HCT116 (cell line): ENCODE results near the gene ATAT1. TPM values are rescaled to one million over a fixed set of nuclear protein-coding genes. Genes with fewer than 3 reads are reported as not detected.

Experiments used
- ATAC-seq: fragments of 200-7000 bp; cut with Tn5 transposase; 2 replicates; pipeline ENCODE4 v1.9.1; 2020; ENCODE audit warnings: mild to moderate bottlenecking, moderate library complexity
- BruUV-seq: library from RNA; stranded (reverse); fragments of 400-500 nt; replicated peaks from 2 replicates; lab custom pipeline; 2021; lab: Mats Ljungman, UMichigan
- CTCF ChIA-PET: fragments of 300-600 bp; sonication (Branson Sonifier 250); formaldehyde crosslinking; loops from one replicate; lab custom pipeline; 2021; ENCODE audit warnings: antibody characterized with exemption; lab: Charles Lee
- POLR2A ChIA-PET: fragments of 300-600, 350-600 bp; sonication (Branson Sonifier 250); formaldehyde crosslinking; loops from one replicate; lab custom pipeline; 2021; ENCODE audit warnings: antibody characterized with exemption; lab: Charles Lee
- RAD21 ChIA-PET, 2 experiments: fragments of 300-600 bp; sonication (Branson Sonifier 250); formaldehyde crosslinking; loops; one replicate each; lab custom pipeline; 2023; ENCODE audit warnings: low total read pairs in 2 of 2; ENCODE audit not compliant: uncharacterized antibody in 2 of 2, unreplicated experiment in 2 of 2, low non-redundant PET in 1 of 2; lab: Charles Lee
- DNase-seq: peaks from one replicate; pipeline ENCODE4 v3.0.0-alpha.2; 2010; ENCODE audit warnings: low read depth, low spot score
- H2AFZ ChIP-seq: fragments of 200-600 bp; shearing (Covaris generic), sonication (generic); 2 replicates; pipeline ENCODE4 v1.6.1; 2017; ENCODE audit warnings: low read depth, mixed run types, mixed read lengths, antibody characterized with exemption, low read length; ENCODE audit not compliant: poor library complexity, severe bottlenecking
- H3K27ac ChIP-seq: 2 replicates; pipeline ENCODE4 v1.5.1; 2012; ENCODE audit warnings: low read depth, low read length
- H3K27me3 ChIP-seq: fragments of 200-600 bp; sonication (generic); 2 replicates; pipeline ENCODE4 v1.6.1; 2016; ENCODE audit warnings: mixed run types, low read length, mixed read lengths; ENCODE audit not compliant: insufficient read depth
- H3K36me3 ChIP-seq, 2 experiments: fragments of 200-500 bp in 1 of 2; fragments of 200-600 bp in 1 of 2; sonication (Bioruptor generic) in 1 of 2; sonication (generic) in 1 of 2; 2 replicates each; pipeline versions ENCODE4 v1.5.1 to v1.6.1; 2014 to 2016; ENCODE audit warnings: low read length in 2 of 2, inconsistent platforms in 1 of 2, mixed read lengths in 1 of 2, mixed run types in 1 of 2; ENCODE audit not compliant: insufficient read depth in 2 of 2, control insufficient read depth in 1 of 2
- H3K4me1 ChIP-seq, 2 experiments: fragments of 200-600 bp in 1 of 2; sonication (generic) in 1 of 2; 2 replicates each; pipeline versions ENCODE4 v1.5.1 to v1.6.1; 2012 to 2017; ENCODE audit warnings: low read length in 2 of 2, inconsistent platforms in 1 of 2, mild to moderate bottlenecking in 1 of 2, mixed read lengths in 1 of 2, mixed run types in 1 of 2, moderate library complexity in 1 of 2; ENCODE audit not compliant: insufficient read depth in 2 of 2, control insufficient read depth in 1 of 2
- H3K4me2 ChIP-seq: fragments of 200-600 bp; sonication (generic); 2 replicates; pipeline ENCODE4 v1.6.1; 2017; ENCODE audit warnings: mixed run types, low read length, mixed read lengths
- H3K4me3 ChIP-seq, 2 experiments: fragments of 200-600 bp in 1 of 2; sonication (generic) in 1 of 2; replicated peaks in 1 of 2; 2 replicates each; pipeline ENCODE4 v1.5.1; 2011 to 2016; ENCODE audit warnings: low read length in 2 of 2, control low read depth in 1 of 2, low read depth in 1 of 2, mild to moderate bottlenecking in 1 of 2, mixed read lengths in 1 of 2, mixed run types in 1 of 2
- H3K79me2 ChIP-seq: fragments of 200-600 bp; sonication (generic); 2 replicates; pipeline ENCODE4 v1.6.1; 2017; ENCODE audit warnings: mild to moderate bottlenecking, mixed run types, low read length, moderate library complexity, mixed read lengths; ENCODE audit not compliant: insufficient read depth
- H3K9ac ChIP-seq: fragments of 200-600 bp; sonication (generic); 2 replicates; pipeline ENCODE4 v1.6.1; 2016; ENCODE audit warnings: low read length, mixed read lengths
- H3K9me2 ChIP-seq: fragments of 200-600 bp; sonication (generic), shearing (Covaris generic); 2 replicates; pipeline ENCODE4 v1.6.1; 2017; ENCODE audit warnings: mixed run types, mild to moderate bottlenecking, moderate library complexity; ENCODE audit not compliant: insufficient read depth
- H3K9me3 ChIP-seq, 2 experiments: fragments of 200-500 bp in 1 of 2; fragments of 200-600 bp in 1 of 2; sonication (Bioruptor generic) in 1 of 2; sonication (generic) in 1 of 2; 2 replicates each; pipeline ENCODE4 v1.6.1; 2014 to 2017; ENCODE audit warnings: low read length in 2 of 2, mixed read lengths in 2 of 2, inconsistent platforms in 1 of 2, low read depth in 1 of 2, mild to moderate bottlenecking in 1 of 2, mixed run types in 1 of 2, moderate library complexity in 1 of 2; ENCODE audit not compliant: control insufficient read depth in 1 of 2, insufficient read depth in 1 of 2
- H4K20me1 ChIP-seq: fragments of 200-600 bp; sonication (generic), shearing (Covaris generic); 2 replicates; pipeline ENCODE4 v1.6.1; 2017; ENCODE audit warnings: mixed run types, mild to moderate bottlenecking, moderate library complexity; ENCODE audit not compliant: insufficient read depth
- EGR1 ChIP-seq: IDR thresholded peaks from 2 replicates; pipeline ENCODE4 v1.6.1; 2012; ENCODE audit warnings: low read depth
- EZH2 ChIP-seq: fragments of 200-600 bp; sonication (generic); IDR thresholded peaks from 2 replicates; pipeline ENCODE4 v1.6.1; 2017; ENCODE audit warnings: antibody characterized with exemption, mixed run types
- EZH2phosphoT487 ChIP-seq: fragments of 200-600 bp; IDR thresholded peaks from 2 replicates; pipeline ENCODE4 v1.6.1; 2018; ENCODE audit warnings: antibody characterized with exemption, borderline replicate concordance
- JUND ChIP-seq: IDR thresholded peaks from 2 replicates; pipeline ENCODE4 v1.6.1; 2012
- POLR2A ChIP-seq: IDR thresholded peaks from 2 replicates; pipeline ENCODE4 v1.7.0; 2011; ENCODE audit warnings: borderline replicate concordance; ENCODE audit not compliant: insufficient read depth, insufficient read length; ENCODE audit errors: extremely low read depth
- POLR2AphosphoS5 ChIP-seq: IDR thresholded peaks from 2 replicates; pipeline ENCODE4 v1.6.1; 2011; ENCODE audit warnings: mild to moderate bottlenecking, low read depth, low read length, moderate library complexity
- SIN3A ChIP-seq: IDR thresholded peaks from 2 replicates; pipeline ENCODE4 v1.6.1; 2012; ENCODE audit warnings: low read depth
- SP1 ChIP-seq: IDR thresholded peaks from 2 replicates; pipeline ENCODE4 v1.6.1; 2012; ENCODE audit warnings: low read depth
- TCF7L2 ChIP-seq: IDR thresholded peaks from 2 replicates; pipeline ENCODE4 v1.7.0; 2011; ENCODE audit warnings: borderline replicate concordance, inconsistent platforms; ENCODE audit not compliant: insufficient read depth, insufficient read length; ENCODE audit errors: extremely low read depth
- ZNF274 ChIP-seq: fragments of 200-500 bp; sonication (Bioruptor generic); IDR thresholded peaks from 2 replicates; pipeline ENCODE4 v1.6.1; 2014; ENCODE audit warnings: mild to moderate bottlenecking, low read depth, low read length, inconsistent platforms
- intact Hi-C: fragments of 100-400 bp; cut with micrococcal nuclease; formaldehyde crosslinking; loops from 2 replicates; pipeline ENCODE4 v1.10.0; 2022
- total RNA-seq: library from RNA; stranded (reverse); gene quantifications from one replicate; pipeline ENCODE4 v1.2.1, GENCODE V29; 2021; ENCODE audit not compliant: unreplicated experiment
- TF ChIP-seq, protein P1 (sequence below): IDR thresholded peaks from 2 replicates; pipeline ENCODE4 v1.6.1; 2012
- TF ChIP-seq, protein P2 (sequence below), 3 experiments: fragments of 200-600 bp in 1 of 3; sonication (generic) in 1 of 3; IDR thresholded peaks in 2 of 3; conservative IDR thresholded peaks in 1 of 3; 2 replicates each; pipeline ENCODE4 v1.5.1; 2012 to 2017; ENCODE audit warnings: low read depth in 2 of 3, low read length in 2 of 3, antibody characterized with exemption in 1 of 3, borderline replicate concordance in 1 of 3, control low read depth in 1 of 3, mild to moderate bottlenecking in 1 of 3, mixed read lengths in 1 of 3, mixed run types in 1 of 3, moderate library complexity in 1 of 3; ENCODE audit not compliant: insufficient read depth in 1 of 3

The ATAT1 gene
- total RNA-seq, 1 experiment from 2014 or later, result 19.8 TPM

DNA sequence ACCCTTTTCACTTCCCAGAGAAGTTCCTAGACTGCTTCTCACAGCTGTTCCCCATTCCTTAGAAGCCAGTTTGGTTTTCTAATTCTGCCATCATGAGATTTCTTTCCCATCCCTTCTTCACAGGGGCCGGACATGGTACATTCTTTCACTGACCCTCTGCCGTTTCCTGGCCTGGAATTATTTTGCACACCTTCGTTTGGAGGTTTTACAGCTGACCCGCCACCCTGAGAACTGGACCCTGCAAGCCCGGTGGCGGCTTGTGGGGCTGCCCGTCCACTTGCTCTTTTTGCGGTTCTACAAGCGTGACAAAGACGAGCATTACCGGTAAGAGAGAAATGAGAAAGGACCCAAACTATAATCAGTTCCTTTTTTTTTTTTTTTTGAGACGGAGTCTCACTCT, 24.5 kb downstream of the ATAT1 start:
- H3K4me1 ChIP-seq, result peaks cover 5 to 12% of the 10 kb centered on the region in 2 experiments
- no peaks in the 10 kb centered on the region for H4K20me1 ChIP-seq
- TF ChIP-seq EGR1 (no peak), SP1 (no peak), POLR2AphosphoS5 (0 out of 2 replicates have a peak, but pooled peaks have one; percentile 8)
- TF ChIP-seq, protein P1, sequence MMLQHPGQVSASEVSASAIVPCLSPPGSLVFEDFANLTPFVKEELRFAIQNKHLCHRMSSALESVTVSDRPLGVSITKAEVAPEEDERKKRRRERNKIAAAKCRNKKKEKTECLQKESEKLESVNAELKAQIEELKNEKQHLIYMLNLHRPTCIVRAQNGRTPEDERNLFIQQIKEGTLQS, result no peak
- TF ChIP-seq, all 23 proteins: peak for 1
- no peaks in the 10 kb centered on the region for H3K9me2 ChIP-seq
- ChIA-PET POLR2A (interaction anchor here (0.8 to 1.5 kb wide), 2 partner anchors 80 to 94 kb away, joined by 3 to 4 read pairs; partner anchors contain the start of gene PRR3), RAD21 (no interaction called here), CTCF (no interaction called here)
- H3K79me2 ChIP-seq, result peaks cover 23% of the 10 kb centered on the region
- ATAC-seq, result no peak
- H3K36me3 ChIP-seq, result peaks cover 32 to 44% of the 10 kb centered on the region in 2 experiments; a peak in 3 of 4 replicates
- BruUV-seq, result no TSS peak
- H3K9me3 ChIP-seq, result no peaks in the 10 kb centered on the region
- H3K27ac ChIP-seq, result no peak overlapping the region
- intact Hi-C loops, result no loop called here
- H3K4me2 ChIP-seq, result no peak overlapping the region
- no peak overlapping the region for H3K4me3 ChIP-seq
- DNase-seq, result no peak
- no peaks in the 10 kb centered on the region for H3K27me3 ChIP-seq
- no peak overlapping the region for H2AFZ ChIP-seq
- no peak overlapping the region for H3K9ac ChIP-seq

- H3K4me1 ChIP-seq, result no peaks in the 10 kb centered on the region
- intact Hi-C loops, result no loop called here
- ChIA-PET CTCF (no interaction called here), POLR2A (no interaction called here), RAD21 (no interaction called here)
- H3K79me2 ChIP-seq, result no peaks in the 10 kb centered on the region
- no peaks in the 10 kb centered on the region for H3K27me3 ChIP-seq
- H3K4me2 ChIP-seq, result no peak overlapping the region
- no peak overlapping the region for H3K4me3 ChIP-seq
- ATAC-seq (no peak), DNase-seq (no peak)
- no peak overlapping the region for H3K9ac ChIP-seq
- no peaks in the 10 kb centered on the region for H4K20me1 ChIP-seq
- no peak overlapping the region for H3K27ac ChIP-seq
- peaks cover 46 to 72% of the 10 kb centered on the region in 2 experiments; a peak in 3 of 4 replicates for H3K36me3 ChIP-seq
- no peaks in the 10 kb centered on the region for H3K9me2 ChIP-seq
- H3K9me3 ChIP-seq, result no peaks in the 10 kb centered on the region
- no peak overlapping the region for H2AFZ ChIP-seq
- BruUV-seq, result no TSS peak
- TF ChIP-seq SIN3A (no peak), EZH2phosphoT487 (no peak), POLR2A (no peak), SP1 (no peak), ZNF274 (no peak), EZH2 (no peak), TCF7L2 (no peak), JUND (no peak)
- TF ChIP-seq, protein P1, result no peak
- TF ChIP-seq, protein P2, sequence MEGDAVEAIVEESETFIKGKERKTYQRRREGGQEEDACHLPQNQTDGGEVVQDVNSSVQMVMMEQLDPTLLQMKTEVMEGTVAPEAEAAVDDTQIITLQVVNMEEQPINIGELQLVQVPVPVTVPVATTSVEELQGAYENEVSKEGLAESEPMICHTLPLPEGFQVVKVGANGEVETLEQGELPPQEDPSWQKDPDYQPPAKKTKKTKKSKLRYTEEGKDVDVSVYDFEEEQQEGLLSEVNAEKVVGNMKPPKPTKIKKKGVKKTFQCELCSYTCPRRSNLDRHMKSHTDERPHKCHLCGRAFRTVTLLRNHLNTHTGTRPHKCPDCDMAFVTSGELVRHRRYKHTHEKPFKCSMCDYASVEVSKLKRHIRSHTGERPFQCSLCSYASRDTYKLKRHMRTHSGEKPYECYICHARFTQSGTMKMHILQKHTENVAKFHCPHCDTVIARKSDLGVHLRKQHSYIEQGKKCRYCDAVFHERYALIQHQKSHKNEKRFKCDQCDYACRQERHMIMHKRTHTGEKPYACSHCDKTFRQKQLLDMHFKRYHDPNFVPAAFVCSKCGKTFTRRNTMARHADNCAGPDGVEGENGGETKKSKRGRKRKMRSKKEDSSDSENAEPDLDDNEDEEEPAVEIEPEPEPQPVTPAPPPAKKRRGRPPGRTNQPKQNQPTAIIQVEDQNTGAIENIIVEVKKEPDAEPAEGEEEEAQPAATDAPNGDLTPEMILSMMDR (IDR thresholded peaks at IDR 0.05 in 2 of 3, conservative IDR thresholded peaks at IDR 0.05 in 1 of 3; ENCODE audit: borderline replicate concordance in 1 of 3, insufficient read depth in 1 of 3, low read depth in 2 of 3, low read length in 2 of 3), result no peak
Measured at GRCh38 chr6:30654798-30655742, 28.4 kb downstream of the ATAT1 start.
